ENCODE data around the gene KIAA1217.

KIAA1217 gene

GRCh38 chr10:24242562-24242961, 33.6 kb downstream of the KIAA1217 start:
- no peak for DNase-seq

- DNase-seq: no peak
Observed at GRCh38 chr10:24246365-24246764, 37.4 kb downstream of the KIAA1217 start.

GRCh38 chr10:24247841-24248240, 38.9 kb downstream of the KIAA1217 start:
- no peak for DNase-seq

- no peak for DNase-seq
Observed at GRCh38 chr10:24249829-24250415, 41.0 kb downstream of the KIAA1217 start.

GRCh38 chr10:24251547-24251946, 42.6 kb downstream of the KIAA1217 start:
- DNase-seq: no peak

- no peak for DNase-seq
Observed at GRCh38 chr10:24254180-24254579, 45.2 kb downstream of the KIAA1217 start.

GRCh38 chr10:24255115-24255880, 46.4 kb downstream of the KIAA1217 start:
- DNase-seq: no peak

- DNase-seq: no peak
Observed at GRCh38 chr10:24255881-24256311, 47.0 kb downstream of the KIAA1217 start.

GRCh38 chr10:24256619-24257107, 47.7 kb downstream of the KIAA1217 start:
- DNase-seq: no peak

GRCh38 chr10:24257588-24257987, 48.6 kb downstream of the KIAA1217 start:
- no peak for DNase-seq

- no peak for DNase-seq
Observed at GRCh38 chr10:24259365-24260130, 50.6 kb downstream of the KIAA1217 start.

- no peak for DNase-seq
Observed at GRCh38 chr10:24261627-24262026, 52.7 kb downstream of the KIAA1217 start.

- DNase-seq: no peak
Observed at GRCh38 chr10:24262929-24263590, 54.1 kb downstream of the KIAA1217 start.

- no peak for DNase-seq
Observed at GRCh38 chr10:24269476-24269875, 60.5 kb downstream of the KIAA1217 start.

GRCh38 chr10:24272374-24272773, 63.4 kb downstream of the KIAA1217 start:
- no peak for DNase-seq

GRCh38 chr10:24277277-24277676, 68.3 kb downstream of the KIAA1217 start:
- no peak for DNase-seq

GRCh38 chr10:24277771-24278170, 68.8 kb downstream of the KIAA1217 start:
- DNase-seq: no peak

GRCh38 chr10:24278176-24278889, 69.4 kb downstream of the KIAA1217 start:
- no peak for DNase-seq

- no peak for DNase-seq
Observed at GRCh38 chr10:24279166-24279565, 70.2 kb downstream of the KIAA1217 start.

GRCh38 chr10:24287559-24288195, 78.7 kb downstream of the KIAA1217 start:
- no peak for DNase-seq

- DNase-seq: no peak
Observed at GRCh38 chr10:24288581-24288980, 79.6 kb downstream of the KIAA1217 start.

GRCh38 chr10:24289235-24289634, 80.3 kb downstream of the KIAA1217 start:
- no peak for DNase-seq
